ENCODE results near the gene MIR17HG. TPM values are rescaled to one million over a fixed set of nuclear protein-coding genes. Genes with fewer than 3 reads are reported as not detected.

The MIR17HG gene
- total and polyA plus RNA-seq, 2 donors (not counting 1 experiment from before 2014, with no cell fraction given), result 0.42 to 3.3 TPM

GRCh38 chr13:91329733-91330132, 17.8 kb upstream of the MIR17HG start:
- no peak for DNase-seq (ENCODE audit: low read depth in 2 of 2)
- no peak for TF ChIP-seq CTCF (conservative IDR thresholded peaks at IDR 0.05 in 1 of 2, IDR thresholded peaks at IDR 0.05 in 1 of 2; ENCODE audit: low read depth in 1 of 2, low read length in 2 of 2)
- TF ChIP-seq EZH2 (IDR thresholded peaks at IDR 0.05; ENCODE audit: low read length, missing control alignments), result no peak
- H4K20me1 ChIP-seq (ENCODE audit: control insufficient read depth, extremely low read depth, insufficient read depth, low read length), result no peaks in the 10 kb centered on the region
- no peaks in the 10 kb centered on the region for H3K27me3 ChIP-seq (ENCODE audit: control insufficient read depth, insufficient read depth, low read length)
- no peak overlapping the region for H2AFZ ChIP-seq (ENCODE audit: low read length)
- H3K4me1 ChIP-seq (ENCODE audit: control insufficient read depth, extremely low read depth, insufficient read depth, low read length), result no peaks in the 10 kb centered on the region
- no peaks in the 10 kb centered on the region for H3K79me2 ChIP-seq (ENCODE audit: control insufficient read depth, insufficient read depth, low read length)
- H3K36me3 ChIP-seq (ENCODE audit: control insufficient read depth, insufficient read depth, low read length), result no peaks in the 10 kb centered on the region
- H3K9me3 ChIP-seq (ENCODE audit: control insufficient read depth, insufficient read depth, low read depth, low read length), result no peaks in the 10 kb centered on the region
- H3K4me2 ChIP-seq (ENCODE audit: extremely low read depth, insufficient read depth, low read length), result no peak overlapping the region
- H3K27ac ChIP-seq (ENCODE audit: insufficient read depth, low read length), result no peak overlapping the region
- H3K4me3 ChIP-seq (replicated peaks in 1 of 4; ENCODE audit: control extremely low read depth in 1 of 4, insufficient read depth in 1 of 4, low read depth in 3 of 4, low read length in 4 of 4), result no peak overlapping the region
- no peak overlapping the region for H3K9ac ChIP-seq (ENCODE audit: insufficient read depth, low read length)

GRCh38 chr13:91331047-91331915, 16.2 kb upstream of the MIR17HG start:
- no peaks in the 10 kb centered on the region for H3K36me3 ChIP-seq (ENCODE audit: control insufficient read depth, insufficient read depth, low read length)
- H3K4me2 ChIP-seq (ENCODE audit: extremely low read depth, insufficient read depth, low read length), result no peak overlapping the region
- TF ChIP-seq CTCF (conservative IDR thresholded peaks at IDR 0.05 in 1 of 2, IDR thresholded peaks at IDR 0.05 in 1 of 2; ENCODE audit: low read depth in 1 of 2, low read length in 2 of 2), result no peak
- TF ChIP-seq EZH2 (IDR thresholded peaks at IDR 0.05; ENCODE audit: low read length, missing control alignments), result no peak
- no peak overlapping the region for H3K4me3 ChIP-seq (replicated peaks in 1 of 4; ENCODE audit: control extremely low read depth in 1 of 4, insufficient read depth in 1 of 4, low read depth in 3 of 4, low read length in 4 of 4)
- no peaks in the 10 kb centered on the region for H3K27me3 ChIP-seq (ENCODE audit: control insufficient read depth, insufficient read depth, low read length)
- no peak overlapping the region for H3K9ac ChIP-seq (ENCODE audit: insufficient read depth, low read length)
- no peak for DNase-seq (ENCODE audit: low read depth in 2 of 2)
- H3K79me2 ChIP-seq (ENCODE audit: control insufficient read depth, insufficient read depth, low read length), result no peaks in the 10 kb centered on the region
- H4K20me1 ChIP-seq (ENCODE audit: control insufficient read depth, extremely low read depth, insufficient read depth, low read length), result no peaks in the 10 kb centered on the region
- no peak overlapping the region for H2AFZ ChIP-seq (ENCODE audit: low read length)
- H3K4me1 ChIP-seq (ENCODE audit: control insufficient read depth, extremely low read depth, insufficient read depth, low read length), result no peaks in the 10 kb centered on the region
- H3K9me3 ChIP-seq (ENCODE audit: control insufficient read depth, insufficient read depth, low read depth, low read length), result no peaks in the 10 kb centered on the region
- H3K27ac ChIP-seq (ENCODE audit: insufficient read depth, low read length), result no peak overlapping the region

GRCh38 chr13:91346062-91346461, 1.4 kb upstream of the MIR17HG start:
- no peaks in the 10 kb centered on the region for H3K36me3 ChIP-seq (ENCODE audit: control insufficient read depth, insufficient read depth, low read length)
- H3K4me3 ChIP-seq (replicated peaks in 1 of 4; ENCODE audit: control extremely low read depth in 1 of 4, insufficient read depth in 1 of 4, low read depth in 3 of 4, low read length in 4 of 4), result no peak overlapping the region
- H3K9me3 ChIP-seq (ENCODE audit: control insufficient read depth, insufficient read depth, low read depth, low read length), result no peaks in the 10 kb centered on the region
- peaks cover 8% of the 10 kb centered on the region for H3K27me3 ChIP-seq (ENCODE audit: control insufficient read depth, insufficient read depth, low read length)
- no peak for TF ChIP-seq EZH2 (IDR thresholded peaks at IDR 0.05; ENCODE audit: low read length, missing control alignments)
- no peak for TF ChIP-seq CTCF (conservative IDR thresholded peaks at IDR 0.05 in 1 of 2, IDR thresholded peaks at IDR 0.05 in 1 of 2; ENCODE audit: low read depth in 1 of 2, low read length in 2 of 2)
- no peak for DNase-seq (ENCODE audit: low read depth in 2 of 2)
- H3K4me2 ChIP-seq (ENCODE audit: extremely low read depth, insufficient read depth, low read length), result no peak overlapping the region
- no peak overlapping the region for H3K9ac ChIP-seq (ENCODE audit: insufficient read depth, low read length)
- H3K4me1 ChIP-seq (ENCODE audit: control insufficient read depth, extremely low read depth, insufficient read depth, low read length), result peaks cover 7% of the 10 kb centered on the region
- H3K27ac ChIP-seq (ENCODE audit: insufficient read depth, low read length), result no peak overlapping the region
- H2AFZ ChIP-seq (ENCODE audit: low read length), result no peak overlapping the region
- peaks cover 22% of the 10 kb centered on the region for H3K79me2 ChIP-seq (ENCODE audit: control insufficient read depth, insufficient read depth, low read length)
- no peaks in the 10 kb centered on the region for H4K20me1 ChIP-seq (ENCODE audit: control insufficient read depth, extremely low read depth, insufficient read depth, low read length)

All from fibroblast of lung (primary cell).